Right lobe of liver (tissue), 4 donors: ENCODE results near the gene ETFB.

ENCODE experiments used
- POLR2A ChIP-seq: fragments of 450-650 bp; IDR thresholded peaks from one replicate; pipeline ENCODE4 v1.6.1; 2017; ENCODE audit warnings: antibody characterized with exemption, mild to moderate bottlenecking
- TF ChIP-seq, protein P1 (sequence below), 4 donors: fragments of 200-600 bp in 3 of 4; fragments of 450-650 bp in 1 of 4; IDR thresholded peaks; one replicate each; pipeline versions ENCODE4 v1.5.1 to v1.8.0; 2016 to 2022; ENCODE audit warnings: antibody characterized with exemption in 4 of 4, mild to moderate bottlenecking in 2 of 4
- donor health status: DM: no; HTN: no; CAD: no.
- donor health status: DM: no; HTN: no; CAD: no.
- donor health status: DM: no; HTN: yes; CAD: no.

DNA sequence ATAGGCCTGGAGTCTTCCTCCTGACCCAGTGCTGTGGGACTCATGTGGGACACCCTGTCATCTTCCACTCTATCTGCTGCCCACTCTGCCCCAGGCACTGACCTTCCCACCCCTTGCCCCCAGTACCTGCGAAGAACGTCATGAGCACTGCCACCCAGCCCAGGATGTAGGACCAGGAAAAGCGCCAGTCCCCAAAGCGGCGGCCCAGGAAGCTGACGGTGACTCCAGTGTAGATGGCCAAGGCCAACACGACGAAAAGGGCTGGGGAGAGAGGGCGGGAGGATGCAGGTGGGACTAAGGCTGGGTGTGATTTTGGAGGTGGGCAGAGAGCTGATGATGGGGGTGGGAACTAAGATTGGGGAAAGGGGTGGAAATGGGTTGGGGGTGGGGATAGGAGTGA, 14.2 kb upstream of the ETFB start:
- TF ChIP-seq, protein P1, sequence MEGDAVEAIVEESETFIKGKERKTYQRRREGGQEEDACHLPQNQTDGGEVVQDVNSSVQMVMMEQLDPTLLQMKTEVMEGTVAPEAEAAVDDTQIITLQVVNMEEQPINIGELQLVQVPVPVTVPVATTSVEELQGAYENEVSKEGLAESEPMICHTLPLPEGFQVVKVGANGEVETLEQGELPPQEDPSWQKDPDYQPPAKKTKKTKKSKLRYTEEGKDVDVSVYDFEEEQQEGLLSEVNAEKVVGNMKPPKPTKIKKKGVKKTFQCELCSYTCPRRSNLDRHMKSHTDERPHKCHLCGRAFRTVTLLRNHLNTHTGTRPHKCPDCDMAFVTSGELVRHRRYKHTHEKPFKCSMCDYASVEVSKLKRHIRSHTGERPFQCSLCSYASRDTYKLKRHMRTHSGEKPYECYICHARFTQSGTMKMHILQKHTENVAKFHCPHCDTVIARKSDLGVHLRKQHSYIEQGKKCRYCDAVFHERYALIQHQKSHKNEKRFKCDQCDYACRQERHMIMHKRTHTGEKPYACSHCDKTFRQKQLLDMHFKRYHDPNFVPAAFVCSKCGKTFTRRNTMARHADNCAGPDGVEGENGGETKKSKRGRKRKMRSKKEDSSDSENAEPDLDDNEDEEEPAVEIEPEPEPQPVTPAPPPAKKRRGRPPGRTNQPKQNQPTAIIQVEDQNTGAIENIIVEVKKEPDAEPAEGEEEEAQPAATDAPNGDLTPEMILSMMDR (IDR thresholded peaks at IDR 0.05) = no peak
- TF ChIP-seq POLR2A = no peak
